ENCODE results near the gene HLA-DMB.

Gene HLA-DMB

GRCh38 chr6:32946893-32947292, 6.1 kb upstream of the HLA-DMB start:
- Histone ChIP-seq H4K8ac (ENCODE audit: low read depth, low read length) (no peak overlapping the region), H3K4ac (ENCODE audit: low read length) (no peak overlapping the region), H2BK120ac (ENCODE audit: low read depth, low read length) (no peak overlapping the region), H3K14ac (ENCODE audit: low read length) (no peak overlapping the region), H3K9ac (ENCODE audit: low read depth, low read length, poor library complexity) (no peak overlapping the region), H3K27ac (replicated peaks; ENCODE audit: low read length) (no peak overlapping the region), H3K4me1 (ENCODE audit: control insufficient read depth in 2 of 2, insufficient read depth in 1 of 2, low read depth in 1 of 2, low read length in 2 of 2) (no peaks in the 10 kb centered on the region), H3K27me3 (ENCODE audit: control insufficient read depth in 3 of 3, insufficient read depth in 3 of 3, low read depth in 1 of 3, low read length in 3 of 3) (peaks cover 0 to 14% (median 0%) of the 10 kb centered on the region in 3 experiments), H2AFZ (ENCODE audit: low read length) (no peak overlapping the region), H3K36me3 (replicated peaks in 1 of 2; ENCODE audit: control insufficient read depth in 2 of 2, insufficient read depth in 2 of 2, low read length in 2 of 2) (no peaks in the 10 kb centered on the region), H2BK12ac (ENCODE audit: low read length) (no peak overlapping the region), H3K23ac (ENCODE audit: low read depth, low read length, poor library complexity) (no peak overlapping the region), H4K91ac (ENCODE audit: low read depth, low read length, poor library complexity) (no peak overlapping the region), H3K9me3 (replicated peaks in 1 of 2; ENCODE audit: control insufficient read depth in 2 of 2, insufficient read depth in 1 of 2, low read depth in 1 of 2, low read length in 2 of 2) (no peaks in the 10 kb centered on the region), H3K4me2 (ENCODE audit: insufficient read depth, low read length, poor library complexity, severe bottlenecking) (no peak overlapping the region), H2BK5ac (ENCODE audit: low read length) (no peak overlapping the region), H2BK15ac (ENCODE audit: low read length) (no peak overlapping the region), H3K79me1 (ENCODE audit: low read depth, low read length) (no peaks in the 10 kb centered on the region), H3K4me3 (ENCODE audit: low read length in 2 of 2) (no peak overlapping the region), H2AK5ac (ENCODE audit: low read depth, low read length) (no peak overlapping the region), H3K18ac (ENCODE audit: low read length) (no peak overlapping the region)
- no peak for DNase-seq (ENCODE audit: low spot score)

GRCh38 chr6:32945953-32946352, 5.1 kb upstream of the HLA-DMB start:
- Histone ChIP-seq H3K18ac (ENCODE audit: low read length) (no peak overlapping the region), H3K36me3 (replicated peaks in 1 of 2; ENCODE audit: control insufficient read depth in 2 of 2, insufficient read depth in 2 of 2, low read length in 2 of 2) (no peaks in the 10 kb centered on the region), H3K4me3 (ENCODE audit: low read length in 2 of 2) (no peak overlapping the region), H3K27me3 (ENCODE audit: control insufficient read depth in 3 of 3, insufficient read depth in 3 of 3, low read depth in 1 of 3, low read length in 3 of 3) (peaks cover 0 to 14% (median 0%) of the 10 kb centered on the region in 3 experiments), H3K4me2 (ENCODE audit: insufficient read depth, low read length, poor library complexity, severe bottlenecking) (no peak overlapping the region), H3K27ac (replicated peaks; ENCODE audit: low read length) (no peak overlapping the region), H2BK15ac (ENCODE audit: low read length) (no peak overlapping the region), H2AFZ (ENCODE audit: low read length) (no peak overlapping the region), H2BK5ac (ENCODE audit: low read length) (no peak overlapping the region), H3K79me1 (ENCODE audit: low read depth, low read length) (no peaks in the 10 kb centered on the region), H4K8ac (ENCODE audit: low read depth, low read length) (no peak overlapping the region), H3K4me1 (ENCODE audit: control insufficient read depth in 2 of 2, insufficient read depth in 1 of 2, low read depth in 1 of 2, low read length in 2 of 2) (no peaks in the 10 kb centered on the region), H3K9me3 (replicated peaks in 1 of 2; ENCODE audit: control insufficient read depth in 2 of 2, insufficient read depth in 1 of 2, low read depth in 1 of 2, low read length in 2 of 2) (no peaks in the 10 kb centered on the region), H3K23ac (ENCODE audit: low read depth, low read length, poor library complexity) (no peak overlapping the region), H3K9ac (ENCODE audit: low read depth, low read length, poor library complexity) (no peak overlapping the region), H3K14ac (ENCODE audit: low read length) (no peak overlapping the region), H3K4ac (ENCODE audit: low read length) (no peak overlapping the region), H4K91ac (ENCODE audit: low read depth, low read length, poor library complexity) (no peak overlapping the region), H2BK120ac (ENCODE audit: low read depth, low read length) (no peak overlapping the region), H2AK5ac (ENCODE audit: low read depth, low read length) (no peak overlapping the region), H2BK12ac (ENCODE audit: low read length) (no peak overlapping the region)
- DNase-seq (ENCODE audit: low spot score) = no peak

- H3K4me2 ChIP-seq (ENCODE audit: insufficient read depth, low read length, poor library complexity, severe bottlenecking) = no peak overlapping the region
- H3K18ac ChIP-seq (ENCODE audit: low read length) = no peak overlapping the region
- H3K9ac ChIP-seq (ENCODE audit: low read depth, low read length, poor library complexity) = no peak overlapping the region
- no peak overlapping the region for H4K91ac ChIP-seq (ENCODE audit: low read depth, low read length, poor library complexity)
- no peak for DNase-seq (ENCODE audit: low spot score)
- no peak overlapping the region for H3K27ac ChIP-seq (replicated peaks; ENCODE audit: low read length)
- H3K4ac ChIP-seq (ENCODE audit: low read length) = no peak overlapping the region
- H2BK15ac ChIP-seq (ENCODE audit: low read length) = no peak overlapping the region
- H2BK5ac ChIP-seq (ENCODE audit: low read length) = no peak overlapping the region
- no peak overlapping the region for H3K4me3 ChIP-seq (ENCODE audit: low read length in 2 of 2)
- no peaks in the 10 kb centered on the region for H3K36me3 ChIP-seq (replicated peaks in 1 of 2; ENCODE audit: control insufficient read depth in 2 of 2, insufficient read depth in 2 of 2, low read length in 2 of 2)
- no peak overlapping the region for H2BK120ac ChIP-seq (ENCODE audit: low read depth, low read length)
- no peak overlapping the region for H4K8ac ChIP-seq (ENCODE audit: low read depth, low read length)
- peaks cover 0 to 14% (median 0%) of the 10 kb centered on the region in 3 experiments for H3K27me3 ChIP-seq (ENCODE audit: control insufficient read depth in 3 of 3, insufficient read depth in 3 of 3, low read depth in 1 of 3, low read length in 3 of 3)
- no peak overlapping the region for H2AFZ ChIP-seq (ENCODE audit: low read length)
- no peak overlapping the region for H2BK12ac ChIP-seq (ENCODE audit: low read length)
- no peak overlapping the region for H3K14ac ChIP-seq (ENCODE audit: low read length)
- H3K23ac ChIP-seq (ENCODE audit: low read depth, low read length, poor library complexity) = no peak overlapping the region
- no peaks in the 10 kb centered on the region for H3K4me1 ChIP-seq (ENCODE audit: control insufficient read depth in 2 of 2, insufficient read depth in 1 of 2, low read depth in 1 of 2, low read length in 2 of 2)
- H3K79me1 ChIP-seq (ENCODE audit: low read depth, low read length) = no peaks in the 10 kb centered on the region
- WGBS, 2 donors (ENCODE audit: extremely low coverage in 2 of 2, insufficient read length in 2 of 2, insufficient replicate concordance in 1 of 2) = 100% methylated on average over 1 of the region's 9 CpGs; no CpG with 5 or more reads in 1 of the 2 donors
- H3K9me3 ChIP-seq (replicated peaks in 1 of 2; ENCODE audit: control insufficient read depth in 2 of 2, insufficient read depth in 1 of 2, low read depth in 1 of 2, low read length in 2 of 2) = no peaks in the 10 kb centered on the region
- H2AK5ac ChIP-seq (ENCODE audit: low read depth, low read length) = no peak overlapping the region
Observed at GRCh38 chr6:32945108-32945760, 4.4 kb upstream of the HLA-DMB start.

- Histone ChIP-seq H4K8ac (ENCODE audit: low read depth, low read length) (no peak overlapping the region), H3K9ac (ENCODE audit: low read depth, low read length, poor library complexity) (no peak overlapping the region), H3K4me1 (ENCODE audit: control insufficient read depth in 2 of 2, insufficient read depth in 1 of 2, low read depth in 1 of 2, low read length in 2 of 2) (no peaks in the 10 kb centered on the region), H2BK12ac (ENCODE audit: low read length) (no peak overlapping the region), H2BK120ac (ENCODE audit: low read depth, low read length) (no peak overlapping the region), H3K4ac (ENCODE audit: low read length) (no peak overlapping the region), H3K27ac (replicated peaks; ENCODE audit: low read length) (no peak overlapping the region), H3K27me3 (ENCODE audit: control insufficient read depth in 3 of 3, insufficient read depth in 3 of 3, low read depth in 1 of 3, low read length in 3 of 3) (peaks cover 0 to 4% (median 0%) of the 10 kb centered on the region in 3 experiments), H3K14ac (ENCODE audit: low read length) (no peak overlapping the region), H3K36me3 (replicated peaks in 1 of 2; ENCODE audit: control insufficient read depth in 2 of 2, insufficient read depth in 2 of 2, low read length in 2 of 2) (no peaks in the 10 kb centered on the region), H3K9me3 (replicated peaks in 1 of 2; ENCODE audit: control insufficient read depth in 2 of 2, insufficient read depth in 1 of 2, low read depth in 1 of 2, low read length in 2 of 2) (no peaks in the 10 kb centered on the region), H3K23ac (ENCODE audit: low read depth, low read length, poor library complexity) (no peak overlapping the region), H3K18ac (ENCODE audit: low read length) (no peak overlapping the region), H2BK15ac (ENCODE audit: low read length) (no peak overlapping the region), H4K91ac (ENCODE audit: low read depth, low read length, poor library complexity) (no peak overlapping the region), H3K4me3 (ENCODE audit: low read length in 2 of 2) (no peak overlapping the region), H2AK5ac (ENCODE audit: low read depth, low read length) (no peak overlapping the region), H2AFZ (ENCODE audit: low read length) (no peak overlapping the region), H3K79me1 (ENCODE audit: low read depth, low read length) (no peaks in the 10 kb centered on the region), H2BK5ac (ENCODE audit: low read length) (no peak overlapping the region), H3K4me2 (ENCODE audit: insufficient read depth, low read length, poor library complexity, severe bottlenecking) (no peak overlapping the region)
- no peak for DNase-seq (ENCODE audit: low spot score)
- WGBS, 2 donors (ENCODE audit: extremely low coverage in 2 of 2, insufficient read length in 2 of 2, insufficient replicate concordance in 1 of 2) = no CpG with 5 or more reads among the region's 4 CpGs
Observed at GRCh38 chr6:32943864-32944649, 3.2 kb upstream of the HLA-DMB start.
